Tibial artery (tissue), 4 donors: ENCODE measurements around the gene ENTPD6.
"Not testable (repeated sequence)": the region's sequence is repeated elsewhere in the genome, so short reads cannot be mapped to it uniquely, and the experiment has no call there.

ENCODE experiments used
- DNase-seq, 2 donors: peaks; one replicate each; pipeline ENCODE4 v3.0.0-alpha.2; 2019
- H3K27ac ChIP-seq, 2 donors: fragments of 200-600 bp; sonication (generic) in 1 of 2; 1 replicate in 1 of 2; 2 replicates in 1 of 2; pipeline ENCODE4 v1.5.1; 2018 to 2019; ENCODE audit warnings: mild to moderate bottlenecking in 1 of 2
- H3K27me3 ChIP-seq, 2 donors: fragments of 200-600 bp; sonication (generic) in 1 of 2; one replicate each; pipeline versions ENCODE4 v1.5.1 to v1.6.0; 2016 to 2019
- H3K36me3 ChIP-seq, 3 donors: fragments of 200-600 bp; sonication (generic) in 2 of 3; one replicate each; pipeline ENCODE4 v1.5.1; 2016 to 2019; ENCODE audit warnings: mild to moderate bottlenecking in 2 of 3
- H3K4me1 ChIP-seq, 4 donors: fragments of 200-600 bp; sonication (generic) in 2 of 4; 1 replicate in 3 of 4; 2 replicates in 1 of 4; pipeline ENCODE4 v1.5.1; 2016 to 2019
- H3K4me3 ChIP-seq, 2 donors: fragments of 200-600 bp; sonication (generic) in 1 of 2; 1 replicate in 1 of 2; 2 replicates in 1 of 2; pipeline ENCODE4 v1.5.1; 2018 to 2019; ENCODE audit warnings: mild to moderate bottlenecking in 2 of 2
- H3K9me3 ChIP-seq, 3 donors: fragments of 200-600 bp; sonication (generic) in 1 of 3; one replicate each; pipeline ENCODE4 v1.5.1; 2016 to 2019
- intact Hi-C: fragments of 100-400 bp; cut with DNase I; formaldehyde crosslinking; loops from one replicate; pipeline ENCODE4 v1.15.0; 2023; ENCODE audit warnings: low total_unique reads
- TF ChIP-seq, protein P1 (sequence below), 2 experiments: fragments of 200-600 bp in 1 of 2; fragments of 450-650 bp in 1 of 2; IDR thresholded peaks; one replicate each; pipeline ENCODE4 v1.5.1; 2017 to 2019; ENCODE audit warnings: antibody characterized with exemption in 2 of 2, mild to moderate bottlenecking in 1 of 2, moderate library complexity in 1 of 2

ENTPD6 gene

DNA sequence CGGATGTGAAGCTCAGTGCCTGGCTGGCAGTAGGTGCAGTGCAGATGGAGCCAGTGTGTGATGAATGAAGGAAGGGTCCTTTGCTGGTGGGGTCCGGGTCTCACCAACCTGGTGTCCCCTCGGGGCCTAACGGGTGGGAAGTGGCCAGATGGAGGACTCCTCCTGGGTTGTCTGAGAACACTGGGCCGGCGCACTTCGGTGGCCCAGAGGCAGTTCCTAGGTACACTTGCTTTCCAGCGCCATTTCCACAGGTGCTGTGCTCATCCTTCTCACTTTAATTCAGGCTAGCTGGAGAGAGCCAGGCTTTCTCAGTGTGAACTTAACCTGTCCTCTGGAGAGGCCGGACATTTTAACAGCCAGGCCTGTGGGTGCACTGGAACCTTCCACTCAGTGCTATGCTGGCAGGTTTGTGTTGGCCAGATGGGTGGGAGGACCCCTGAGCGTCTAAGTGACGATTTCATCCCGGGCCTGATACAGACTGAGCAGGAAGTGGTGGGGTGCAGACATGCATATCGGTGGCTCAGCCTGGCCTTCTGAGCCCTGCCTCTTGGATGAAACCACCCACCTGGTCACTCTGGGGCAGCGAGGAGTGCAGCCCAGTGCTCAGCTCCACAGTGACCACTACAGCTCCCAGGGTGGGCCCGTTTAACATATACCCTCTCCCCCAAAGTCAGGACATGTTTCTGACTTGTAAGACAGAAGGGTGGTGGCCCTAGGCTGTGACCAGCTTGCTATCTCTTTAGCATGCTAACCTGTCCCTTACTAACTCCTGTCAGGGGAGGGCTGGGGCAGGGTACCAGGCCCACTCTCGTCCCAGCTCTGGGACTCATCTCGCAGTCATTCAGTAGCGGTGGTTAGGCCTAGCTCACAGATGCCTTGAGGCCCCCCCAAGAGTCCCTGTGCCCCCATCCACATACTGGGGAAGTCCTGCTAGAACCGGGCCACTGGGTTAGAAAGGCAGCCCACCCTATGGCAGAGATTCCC lies 44.2 kb downstream of the ENTPD6 start:
- Histone ChIP-seq H3K27ac (peak overlapping the region; percentile 74 to 80), H3K36me3 (no peaks in the 10 kb centered on the region), H3K27me3 (no peaks in the 10 kb centered on the region), H3K4me1 (peaks cover 0 to 47% (median 45%) of the 10 kb centered on the region in 4 donors), H3K9me3 (no peaks in the 10 kb centered on the region), H3K4me3 (no peak overlapping the region)
- DNase-seq, result peak in 1 of 2 donors; percentile 58
- TF ChIP-seq, protein P1, sequence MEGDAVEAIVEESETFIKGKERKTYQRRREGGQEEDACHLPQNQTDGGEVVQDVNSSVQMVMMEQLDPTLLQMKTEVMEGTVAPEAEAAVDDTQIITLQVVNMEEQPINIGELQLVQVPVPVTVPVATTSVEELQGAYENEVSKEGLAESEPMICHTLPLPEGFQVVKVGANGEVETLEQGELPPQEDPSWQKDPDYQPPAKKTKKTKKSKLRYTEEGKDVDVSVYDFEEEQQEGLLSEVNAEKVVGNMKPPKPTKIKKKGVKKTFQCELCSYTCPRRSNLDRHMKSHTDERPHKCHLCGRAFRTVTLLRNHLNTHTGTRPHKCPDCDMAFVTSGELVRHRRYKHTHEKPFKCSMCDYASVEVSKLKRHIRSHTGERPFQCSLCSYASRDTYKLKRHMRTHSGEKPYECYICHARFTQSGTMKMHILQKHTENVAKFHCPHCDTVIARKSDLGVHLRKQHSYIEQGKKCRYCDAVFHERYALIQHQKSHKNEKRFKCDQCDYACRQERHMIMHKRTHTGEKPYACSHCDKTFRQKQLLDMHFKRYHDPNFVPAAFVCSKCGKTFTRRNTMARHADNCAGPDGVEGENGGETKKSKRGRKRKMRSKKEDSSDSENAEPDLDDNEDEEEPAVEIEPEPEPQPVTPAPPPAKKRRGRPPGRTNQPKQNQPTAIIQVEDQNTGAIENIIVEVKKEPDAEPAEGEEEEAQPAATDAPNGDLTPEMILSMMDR (IDR thresholded peaks at IDR 0.05), result no peak
- intact Hi-C loops, result loop anchor here (10.0 kb wide), 1 partner anchor 185 kb away; the partner anchor contains the start of gene ACSS1

DNA sequence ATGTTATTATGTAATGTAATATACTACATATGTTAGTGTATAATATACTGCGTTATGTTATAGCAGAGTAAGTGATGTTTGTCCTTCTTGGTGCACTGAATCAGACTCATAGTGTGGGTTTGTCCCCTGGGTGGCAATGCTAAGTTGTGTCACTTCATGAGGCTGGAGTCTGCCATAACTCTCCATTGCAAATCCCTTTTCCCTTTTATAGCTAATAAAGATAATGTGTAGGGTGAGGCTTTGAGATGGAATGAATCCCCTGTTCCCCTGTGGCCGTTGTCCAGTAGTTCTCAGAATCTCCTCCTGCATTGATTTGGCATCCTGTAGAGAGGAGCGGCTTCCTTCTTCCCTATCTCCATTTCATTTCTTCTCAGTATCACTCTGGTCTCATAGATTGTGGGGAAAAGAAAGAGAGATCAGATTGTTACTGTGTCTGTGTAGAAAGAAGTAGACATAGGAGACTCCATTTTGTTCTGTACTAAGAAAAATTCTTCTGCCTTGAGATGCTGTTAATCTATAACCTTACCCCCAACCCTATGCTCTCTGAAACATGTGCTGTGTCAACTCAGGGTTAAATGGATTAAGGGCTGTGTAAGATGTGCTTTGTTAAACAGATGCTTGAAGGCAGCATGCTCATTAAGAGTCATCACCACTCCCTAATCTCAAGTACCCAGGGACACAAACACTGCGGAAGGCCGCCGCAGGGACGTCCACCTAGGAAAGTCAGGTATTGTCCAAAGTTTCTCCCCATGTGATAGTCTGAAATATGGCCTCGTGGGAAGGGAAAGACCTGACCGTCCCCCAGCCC lies 45.5 kb downstream of the ENTPD6 start:
- H3K4me1 ChIP-seq, result peaks cover 0 to 39% (median 36%) of the 10 kb centered on the region in 4 donors
- DNase-seq, H3K4me3 ChIP-seq, H3K36me3 ChIP-seq, H3K9me3 ChIP-seq, H3K27ac ChIP-seq, intact Hi-C loops, H3K27me3 ChIP-seq: not testable (repeated sequence)

DNA sequence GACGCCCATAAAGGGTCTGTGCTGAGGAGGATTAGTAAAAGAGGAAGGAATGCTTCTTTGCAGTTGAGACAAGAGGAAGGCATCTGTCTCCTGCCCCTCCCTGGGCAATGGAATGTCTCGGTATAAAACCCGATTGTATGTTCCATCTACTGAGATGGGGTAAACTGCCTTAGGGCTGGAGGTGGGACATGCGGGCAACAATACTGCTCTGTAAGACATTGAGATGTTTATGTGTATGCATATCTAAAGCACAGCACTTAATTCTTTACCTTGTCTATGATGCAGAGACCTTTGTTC lies 46.1 kb downstream of the ENTPD6 start:
- H3K4me3 ChIP-seq, H3K27ac ChIP-seq, DNase-seq, H3K27me3 ChIP-seq, H3K9me3 ChIP-seq, H3K36me3 ChIP-seq, intact Hi-C loops: not testable (repeated sequence)
- H3K4me1 ChIP-seq, result peaks cover 0 to 40% (median 37%) of the 10 kb centered on the region in 4 donors

DNA sequence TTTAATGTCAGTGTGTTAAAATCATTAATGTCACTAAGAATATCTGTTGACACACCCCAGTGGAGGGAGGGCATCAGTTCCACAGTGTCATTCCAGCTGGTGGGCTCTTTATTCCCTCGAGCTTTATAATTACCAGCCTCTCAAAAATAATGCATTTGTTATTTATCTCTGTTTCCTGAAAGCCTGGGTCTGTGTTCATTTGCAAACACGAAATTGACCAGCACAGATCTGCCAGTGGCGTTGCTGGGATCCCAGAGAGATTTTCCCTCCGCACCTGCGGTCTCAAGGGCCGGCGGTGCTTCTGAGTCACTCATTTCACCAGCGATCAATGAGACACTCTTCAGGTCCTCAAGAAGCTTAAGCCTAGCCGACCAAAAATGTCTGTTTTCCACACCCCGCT lies 46.7 kb downstream of the ENTPD6 start:
- TF ChIP-seq, protein P1 (IDR thresholded peaks at IDR 0.05), result no peak
- DNase-seq, result no peak
- intact Hi-C loops, result no loop called here
- no peak overlapping the region for H3K27ac ChIP-seq
- H3K4me1 ChIP-seq, result peaks cover 0 to 40% (median 36%) of the 10 kb centered on the region in 4 donors
- no peaks in the 10 kb centered on the region for H3K27me3 ChIP-seq
- no peaks in the 10 kb centered on the region for H3K36me3 ChIP-seq
- no peak overlapping the region for H3K4me3 ChIP-seq
- no peaks in the 10 kb centered on the region for H3K9me3 ChIP-seq

DNA sequence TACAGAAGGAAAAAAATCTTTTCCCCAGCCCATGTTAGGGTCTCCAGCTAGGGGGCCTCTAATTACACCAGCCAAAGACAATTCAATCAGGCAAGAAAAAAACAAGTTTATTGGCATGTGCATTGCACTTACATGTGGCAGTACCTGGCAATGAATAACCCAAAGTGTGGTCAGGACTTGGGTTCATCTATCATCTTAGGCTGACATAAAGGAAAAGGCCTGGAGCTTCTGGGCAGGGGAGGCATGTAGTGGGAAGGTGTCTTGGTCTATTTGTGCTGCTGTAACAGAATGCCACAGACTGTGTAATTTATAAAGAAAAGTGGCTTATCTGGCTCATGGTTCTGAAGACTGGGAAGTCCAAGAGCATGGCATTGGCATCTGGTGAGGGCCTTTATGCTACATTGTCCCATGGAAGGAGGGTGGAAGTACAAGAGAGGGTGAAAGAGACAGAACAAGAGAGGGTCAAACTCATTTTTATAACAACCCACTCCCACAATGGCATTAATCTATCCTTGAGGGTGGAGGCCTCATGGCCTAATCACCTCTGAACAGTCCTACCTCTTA lies 48.0 kb downstream of the ENTPD6 start:
- Histone ChIP-seq H3K9me3 (no peaks in the 10 kb centered on the region), H3K4me1 (peaks cover 0 to 28% (median 25%) of the 10 kb centered on the region in 4 donors), H3K27ac (no peak overlapping the region), H3K36me3 (no peaks in the 10 kb centered on the region), H3K27me3 (no peaks in the 10 kb centered on the region), H3K4me3 (no peak overlapping the region)
- intact Hi-C loops, result no loop called here
- DNase-seq, result no peak
- TF ChIP-seq, protein P1 (IDR thresholded peaks at IDR 0.05), result no peak

DNA sequence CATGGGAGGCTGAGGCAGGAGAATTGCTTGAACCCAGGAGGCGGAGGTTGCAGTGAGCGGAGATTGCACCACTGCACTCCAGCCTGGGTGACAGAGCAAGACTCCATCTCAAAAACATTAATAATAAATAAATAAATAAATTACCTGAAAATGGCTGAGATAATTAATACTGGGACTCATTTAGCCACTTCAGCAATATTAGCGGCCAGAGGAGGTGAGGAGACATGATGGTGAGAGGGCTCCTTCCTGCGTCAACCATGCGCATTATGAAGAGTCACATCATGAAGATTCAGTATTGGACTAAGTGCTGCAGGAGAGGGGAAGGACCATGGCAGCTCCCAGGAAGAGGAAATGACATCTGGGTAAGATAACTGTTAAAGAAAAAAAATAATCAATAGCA lies 49.5 kb downstream of the ENTPD6 start:
- H3K27me3 ChIP-seq, result no peaks in the 10 kb centered on the region
- no peak for DNase-seq

More for the DNA sequence above, 49.5 kb downstream of the ENTPD6 start:
- Histone ChIP-seq H3K36me3 (no peaks in the 10 kb centered on the region), H3K27ac (no peak overlapping the region), H3K4me1 (peaks cover 0 to 18% (median 15%) of the 10 kb centered on the region in 4 donors), H3K4me3 (no peak overlapping the region), H3K9me3 (no peaks in the 10 kb centered on the region)
- TF ChIP-seq, protein P1 (IDR thresholded peaks at IDR 0.05), result no peak
- intact Hi-C loops, result loop anchor here (5.0 kb wide), 2 partner anchors 48 to 168 kb away; partner anchors contain the start of gene ENTPD6
